ENCODE data around the gene TSSK6. TPM values are rescaled to one million over a fixed set of nuclear protein-coding genes. Genes with fewer than 3 reads are reported as not detected.
"Not testable (repeated sequence)": the region's sequence is repeated elsewhere in the genome, so short reads cannot be mapped to it uniquely, and the experiment has no call there.

TSSK6 gene
- total RNA-seq, 1 experiment from 2014 or later = 3.1 TPM

- no peak for DNase-seq (ENCODE audit: low read depth)
Observed at GRCh38 chr19:19487950-19488874, 27.1 kb downstream of the TSSK6 start.

- no peak for DNase-seq (ENCODE audit: low read depth)
Observed at GRCh38 chr19:19487077-19487949, 28.0 kb downstream of the TSSK6 start.

GRCh38 chr19:19486343-19487076, 28.8 kb downstream of the TSSK6 start:
- no peak for DNase-seq (ENCODE audit: low read depth)

- DNase-seq (ENCODE audit: low read depth) = no peak
Observed at GRCh38 chr19:19485998-19486290, 29.4 kb downstream of the TSSK6 start.

GRCh38 chr19:19485161-19485997, 30.0 kb downstream of the TSSK6 start:
- no peak for DNase-seq (ENCODE audit: low read depth)

GRCh38 chr19:19482809-19483596, 32.3 kb downstream of the TSSK6 start:
- DNase-seq (ENCODE audit: low read depth) = no peak

- no peak for DNase-seq (ENCODE audit: low read depth)
Observed at GRCh38 chr19:19480688-19481087, 34.7 kb downstream of the TSSK6 start.

GRCh38 chr19:19477705-19478383, 37.5 kb downstream of the TSSK6 start:
- DNase-seq (ENCODE audit: low read depth) = no peak

GRCh38 chr19:19475849-19476828, 39.2 kb downstream of the TSSK6 start:
- no peak for DNase-seq (ENCODE audit: low read depth)

GRCh38 chr19:19475015-19475765, 40.2 kb downstream of the TSSK6 start:
- no peak for DNase-seq (ENCODE audit: low read depth)

- not testable (repeated sequence) for DNase-seq (ENCODE audit: low read depth)
Observed at GRCh38 chr19:19472106-19472505, 43.2 kb downstream of the TSSK6 start.

- DNase-seq (ENCODE audit: low read depth) = no peak
Observed at GRCh38 chr19:19471682-19472081, 43.7 kb downstream of the TSSK6 start.

- no peak for DNase-seq (ENCODE audit: low read depth)
Observed at GRCh38 chr19:19470579-19470978, 44.8 kb downstream of the TSSK6 start.

GRCh38 chr19:19468424-19469050, 46.8 kb downstream of the TSSK6 start:
- DNase-seq (ENCODE audit: low read depth) = no peak

GRCh38 chr19:19466201-19466600, 49.1 kb downstream of the TSSK6 start:
- DNase-seq (ENCODE audit: low read depth) = no peak

GRCh38 chr19:19465436-19466070, 49.8 kb downstream of the TSSK6 start:
- no peak for DNase-seq (ENCODE audit: low read depth)

All from Daoy (cell line).